AG04449 (cell line): ENCODE data around the gene CABLES2.

Source experiments
- CTCF ChIA-PET: fragments of 350-600 bp; formaldehyde crosslinking; extraction: SDS; loops from one replicate; lab custom pipeline; 2021; ENCODE audit warnings: antibody characterized with exemption; lab: Yijun Ruan, JAX
- POLR2A ChIA-PET: fragments of 400-600, 350-600 bp; formaldehyde crosslinking; extraction: SDS; loops from one replicate; lab custom pipeline; 2020; ENCODE audit warnings: antibody characterized with exemption, inconsistent platforms; lab: Yijun Ruan, JAX
- DNase-seq: peaks from one replicate; pipeline ENCODE4 v3.0.0-alpha.2; 2010; ENCODE audit warnings: low read depth, low spot score
- H3K4me3 ChIP-seq: 2 replicates; pipeline ENCODE4 v1.5.1; 2011; ENCODE audit warnings: low read depth, mild to moderate bottlenecking, control low read depth, low read length
- TF ChIP-seq, protein P1 (sequence below): IDR thresholded peaks from one replicate; pipeline ENCODE4 v1.5.1; 2011; ENCODE audit warnings: mild to moderate bottlenecking, moderate library complexity, low read length, control low read depth, inconsistent platforms; ENCODE audit not compliant: insufficient read depth; ENCODE audit errors: missing control alignments

CABLES2 gene

DNA sequence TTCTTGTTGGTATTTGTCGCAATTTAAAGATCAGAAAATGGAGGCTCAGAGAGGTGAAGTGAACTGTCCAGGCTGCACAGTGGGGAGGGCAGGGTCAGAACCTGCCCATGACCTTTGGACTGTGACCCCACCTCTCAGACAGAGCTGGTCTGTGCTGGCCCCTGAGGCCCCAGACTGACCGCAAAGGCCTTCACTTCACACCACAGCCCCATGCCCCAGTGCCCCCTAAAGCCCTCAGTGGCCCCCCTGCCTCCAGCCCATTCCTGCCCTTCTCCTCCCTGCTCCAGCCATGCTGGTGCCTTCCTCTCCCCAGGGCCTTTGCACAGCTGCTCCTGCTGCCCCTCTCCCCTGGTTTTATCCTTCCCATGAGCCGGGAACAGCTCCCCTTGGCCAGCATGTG, 29.6 kb upstream of the CABLES2 start:
- ChIA-PET CTCF (no interaction called here), POLR2A (interaction anchor here (0.6 kb wide), 1 partner anchor 151 kb away, joined by 3 read pairs; no protein-coding TSS in a partner anchor)
- DNase-seq, result no peak
- H3K4me3 ChIP-seq, result no peak overlapping the region
- TF ChIP-seq, protein P1, sequence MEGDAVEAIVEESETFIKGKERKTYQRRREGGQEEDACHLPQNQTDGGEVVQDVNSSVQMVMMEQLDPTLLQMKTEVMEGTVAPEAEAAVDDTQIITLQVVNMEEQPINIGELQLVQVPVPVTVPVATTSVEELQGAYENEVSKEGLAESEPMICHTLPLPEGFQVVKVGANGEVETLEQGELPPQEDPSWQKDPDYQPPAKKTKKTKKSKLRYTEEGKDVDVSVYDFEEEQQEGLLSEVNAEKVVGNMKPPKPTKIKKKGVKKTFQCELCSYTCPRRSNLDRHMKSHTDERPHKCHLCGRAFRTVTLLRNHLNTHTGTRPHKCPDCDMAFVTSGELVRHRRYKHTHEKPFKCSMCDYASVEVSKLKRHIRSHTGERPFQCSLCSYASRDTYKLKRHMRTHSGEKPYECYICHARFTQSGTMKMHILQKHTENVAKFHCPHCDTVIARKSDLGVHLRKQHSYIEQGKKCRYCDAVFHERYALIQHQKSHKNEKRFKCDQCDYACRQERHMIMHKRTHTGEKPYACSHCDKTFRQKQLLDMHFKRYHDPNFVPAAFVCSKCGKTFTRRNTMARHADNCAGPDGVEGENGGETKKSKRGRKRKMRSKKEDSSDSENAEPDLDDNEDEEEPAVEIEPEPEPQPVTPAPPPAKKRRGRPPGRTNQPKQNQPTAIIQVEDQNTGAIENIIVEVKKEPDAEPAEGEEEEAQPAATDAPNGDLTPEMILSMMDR, result no peak

- TF ChIP-seq, protein P1, result no peak
- ChIA-PET CTCF (interaction anchor here (1.2 kb wide), 1 partner anchor 9 kb away, joined by 3 read pairs; no protein-coding TSS in a partner anchor), POLR2A (no interaction called here)
- DNase-seq, result no peak
- H3K4me3 ChIP-seq, result no peak overlapping the region
These were observed 26.8 kb upstream of the CABLES2 start for GRCh38 chr20:62433658-62434497.

GRCh38 chr20:62430866-62431447, 23.9 kb upstream of the CABLES2 start:
- ChIA-PET CTCF (interaction anchor here (1.3 kb wide), 1 partner anchor 21 kb away, joined by 3 read pairs; no protein-coding TSS in a partner anchor), POLR2A (no interaction called here)
- DNase-seq, result no peak
- TF ChIP-seq, protein P1, result no peak
- no peak overlapping the region for H3K4me3 ChIP-seq

DNA sequence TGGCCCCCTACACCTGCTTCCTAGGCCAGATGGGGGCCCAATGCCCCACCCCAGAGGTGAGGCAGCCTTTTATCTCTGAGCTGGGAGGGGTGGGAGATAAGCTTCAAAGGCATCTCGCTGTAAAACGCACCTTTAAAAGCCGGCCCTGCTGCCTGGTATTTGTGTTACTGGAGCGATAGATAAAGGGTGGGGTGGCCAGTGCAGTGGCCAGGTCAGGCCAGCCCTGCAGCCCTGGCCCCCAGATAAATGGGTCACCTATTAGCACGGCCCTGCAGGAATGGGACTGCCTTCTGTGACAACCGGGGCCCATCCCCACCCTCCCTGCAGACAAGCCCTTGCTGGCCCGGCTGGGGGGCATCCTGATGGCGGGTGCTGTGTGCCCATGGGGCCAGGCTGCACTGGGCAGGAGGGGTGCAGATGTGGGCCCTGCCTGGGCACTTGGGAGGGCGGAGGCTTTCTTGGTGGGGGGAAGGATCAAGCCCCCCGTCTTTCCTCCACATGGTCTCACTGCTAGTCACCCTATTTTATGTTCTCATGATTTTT, 23.3 kb upstream of the CABLES2 start:
- DNase-seq, result no peak
- TF ChIP-seq, protein P1, result no peak
- H3K4me3 ChIP-seq, result no peak overlapping the region
- CTCF ChIA-PET, result interaction anchor here (1.3 kb wide), 1 partner anchor 20 kb away, joined by 3 read pairs; no protein-coding TSS in a partner anchor
- POLR2A ChIA-PET, result no interaction called here

DNA sequence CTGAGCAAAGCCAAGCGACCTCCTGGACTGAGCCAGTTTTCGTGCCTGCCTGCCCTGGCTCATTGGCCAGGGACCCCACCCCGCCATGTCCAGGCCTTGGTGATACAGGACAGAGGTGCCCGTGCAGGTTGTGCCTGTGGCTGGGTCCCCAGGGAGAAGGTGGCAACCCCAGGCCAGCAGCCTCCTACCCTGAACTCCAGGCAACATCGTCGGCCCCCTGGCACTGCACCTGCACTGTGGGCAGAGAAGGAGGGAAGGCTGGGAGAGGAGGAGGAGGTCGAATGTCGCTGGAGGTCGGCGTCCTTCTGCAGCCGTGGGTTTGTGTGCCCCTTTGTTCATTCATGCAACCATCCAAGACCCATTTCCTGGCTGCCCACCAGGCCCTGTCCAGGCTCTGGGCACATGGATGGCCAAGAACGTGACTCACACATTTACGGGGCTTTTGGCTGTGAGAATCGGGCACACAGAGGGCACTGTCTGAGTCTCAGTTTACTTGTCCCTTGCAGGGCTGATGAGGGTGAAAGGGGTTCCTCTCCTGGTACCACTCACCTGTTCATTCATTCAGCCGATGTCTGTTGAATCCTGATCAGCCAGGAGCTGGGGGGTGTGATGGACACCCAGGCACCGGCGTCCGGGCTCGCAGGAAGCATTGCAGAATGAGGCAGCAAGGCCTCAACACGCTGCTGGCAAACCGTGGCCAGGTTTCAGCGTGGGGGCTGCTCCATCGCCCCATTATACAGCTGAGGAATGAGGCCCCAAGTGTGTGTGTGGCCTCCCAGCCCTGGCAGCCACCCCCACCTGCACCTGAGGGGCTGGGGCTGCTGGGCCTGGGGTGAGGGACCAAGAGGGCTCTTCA, 22.6 kb upstream of the CABLES2 start:
- CTCF ChIA-PET, result no interaction called here
- TF ChIP-seq, protein P1, result no peak
- POLR2A ChIA-PET, result no interaction called here
- H3K4me3 ChIP-seq, result no peak overlapping the region
- no peak for DNase-seq
